Pancreas (tissue), 10 donors: ENCODE data around the gene PLA2R1. TPM values are rescaled to one million over a fixed set of nuclear protein-coding genes. Genes with fewer than 3 reads are reported as not detected.
A peak's percentile ranks its signal among the peaks of the same experiment; 100 is the strongest.

ENCODE experiments used
- ATAC-seq, 4 donors: fragments of 200-7000 bp; cut with Tn5 transposase; one replicate each; pipeline versions ENCODE4 v1.8.0 to v1.9.1; 2020; ENCODE audit warnings: mild to moderate bottlenecking in 4 of 4, moderate library complexity in 4 of 4
- DNase-seq, 6 donors: peaks; one replicate each; pipeline ENCODE4 v3.0.0-alpha.2; 2020
- FAIRE-seq: peaks from 2 replicates; lab custom pipeline; 2012; peaks lifted over from hg19 to GRCh38; lab: Jason Lieb, UNC
- H3K27ac ChIP-seq, 4 donors: fragments of 200-600 bp; sonication (generic); 1 replicate in 3 of 4; 2 replicates in 1 of 4; pipeline versions ENCODE4 v1.5.0 to v1.8.0; 2020
- H3K27me3 ChIP-seq, 4 donors: fragments of 200-600 bp; one replicate each; pipeline ENCODE4 v1.8.0; 2021
- H3K36me3 ChIP-seq, 3 donors: fragments of 200-600 bp; sonication (generic) in 1 of 3; one replicate each; pipeline versions ENCODE4 v1.5.0 to v1.8.0; 2020 to 2021
- H3K4me1 ChIP-seq, 3 donors: fragments of 200-600 bp; one replicate each; pipeline ENCODE4 v1.8.0; 2021
- H3K4me3 ChIP-seq, 4 donors: fragments of 200-600 bp; sonication (generic) in 2 of 4; one replicate each; pipeline versions ENCODE4 v1.5.0 to v1.8.0; 2020 to 2021
- H3K9me3 ChIP-seq, 4 donors: fragments of 200-600 bp; one replicate each; pipeline ENCODE4 v1.8.0; 2021
- WGBS, 2 donors: extraction: QIAGEN DNeasy Blood & Tissue Kit; methylation state at CpG; one replicate each; pipeline ENCODE4 v1.1.7; 2013; 5-methylcytosine and 5-hydroxymethylcytosine counted together
- intact Hi-C, 3 donors: fragments of 100-400 bp; cut with DNase I; formaldehyde crosslinking; loops; one replicate each; pipeline versions ENCODE4 v1.11.1 to v1.14.2; 2022
- polyA plus RNA-seq, 2 donors: library from polyadenylated mRNA; stranded (reverse); fragments of 200-250 nt; gene quantifications; one replicate each; pipeline ENCODE4 v1.2.3, GENCODE V29; 2013
- total RNA-seq, 6 donors: library from RNA; stranded (reverse); fragmentation: NEBNext Ultra II Directional in 4 of 6; extraction: Animal tissue kit (Norgen Biotek cat#: 25700) in 4 of 6; gene quantifications; one replicate each; pipeline versions ENCODE4 v1.2.1 to v1.2.4, GENCODE V29; 2021 to 2023
- TF ChIP-seq, protein P1 (sequence below), 4 donors: fragments of 200-600 bp; sonication (generic) in 3 of 4; IDR thresholded peaks; one replicate each; pipeline versions ENCODE4 v1.5.0 to v1.8.0; 2021; ENCODE audit warnings: antibody characterized with exemption in 4 of 4
- donor health status: healthy with polysubstance abuse.
- donor health status: DM: no; HTN: no; CAD: no; lungs with moderate emphysema.
- donor health status: DM: no; HTN: no; CAD: no.
- donor health status: control.
- donor health status: control.
- donor health status: Bipolar disorder and iron deficiency.
- donor health status: DM: yes; HTN: yes; CAD: no.
- donor health status: DM: no; HTN: no; CAD: no.
- donor health status: DM: no; HTN: no; CAD: no.
- donor health status: DM: yes; HTN: yes; CAD: no.

The PLA2R1 gene
- total and polyA plus RNA-seq, 8 donors, result 0.16 to 1.5 (median 0.69) TPM

GRCh38 chr2:159941729-159942128 is 120.7 kb downstream of the PLA2R1 start:
- Histone ChIP-seq H3K27ac (no peak overlapping the region), H3K4me3 (no peak overlapping the region), H3K9me3 (no peaks in the 10 kb centered on the region), H3K36me3 (no peaks in the 10 kb centered on the region), H3K4me1 (no peaks in the 10 kb centered on the region), H3K27me3 (no peaks in the 10 kb centered on the region)
- 83 to 87% methylated on average over 5 of the region's 5 CpGs for WGBS, 2 donors
- FAIRE-seq (no peak), DNase-seq (no peak), ATAC-seq (no peak)
- TF ChIP-seq, protein P1, sequence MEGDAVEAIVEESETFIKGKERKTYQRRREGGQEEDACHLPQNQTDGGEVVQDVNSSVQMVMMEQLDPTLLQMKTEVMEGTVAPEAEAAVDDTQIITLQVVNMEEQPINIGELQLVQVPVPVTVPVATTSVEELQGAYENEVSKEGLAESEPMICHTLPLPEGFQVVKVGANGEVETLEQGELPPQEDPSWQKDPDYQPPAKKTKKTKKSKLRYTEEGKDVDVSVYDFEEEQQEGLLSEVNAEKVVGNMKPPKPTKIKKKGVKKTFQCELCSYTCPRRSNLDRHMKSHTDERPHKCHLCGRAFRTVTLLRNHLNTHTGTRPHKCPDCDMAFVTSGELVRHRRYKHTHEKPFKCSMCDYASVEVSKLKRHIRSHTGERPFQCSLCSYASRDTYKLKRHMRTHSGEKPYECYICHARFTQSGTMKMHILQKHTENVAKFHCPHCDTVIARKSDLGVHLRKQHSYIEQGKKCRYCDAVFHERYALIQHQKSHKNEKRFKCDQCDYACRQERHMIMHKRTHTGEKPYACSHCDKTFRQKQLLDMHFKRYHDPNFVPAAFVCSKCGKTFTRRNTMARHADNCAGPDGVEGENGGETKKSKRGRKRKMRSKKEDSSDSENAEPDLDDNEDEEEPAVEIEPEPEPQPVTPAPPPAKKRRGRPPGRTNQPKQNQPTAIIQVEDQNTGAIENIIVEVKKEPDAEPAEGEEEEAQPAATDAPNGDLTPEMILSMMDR (IDR thresholded peaks at IDR 0.05), result no peak
- intact Hi-C loops, result no loop called here

DNA sequence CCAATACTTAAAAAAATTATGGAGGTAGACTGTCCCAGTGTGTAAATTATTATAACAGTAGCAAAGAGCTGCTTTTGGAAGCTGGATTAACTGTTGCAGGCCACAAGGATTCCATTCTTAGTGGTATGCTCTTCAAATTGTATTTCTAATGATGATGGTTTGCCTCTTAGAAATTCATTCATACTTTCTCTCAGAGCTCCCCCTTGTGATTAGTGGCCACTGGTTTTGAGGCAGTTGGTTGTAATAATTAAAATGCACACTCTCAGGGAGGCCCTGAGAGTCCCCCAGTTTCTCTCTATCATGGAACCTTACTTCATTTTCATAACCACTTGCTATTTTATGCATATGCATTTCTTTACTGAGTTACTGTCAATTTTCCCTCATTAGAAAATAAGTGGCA is 122.5 kb downstream of the PLA2R1 start:
- Histone ChIP-seq H3K27ac (no peak overlapping the region), H3K4me3 (no peak overlapping the region), H3K4me1 (no peaks in the 10 kb centered on the region), H3K36me3 (no peaks in the 10 kb centered on the region), H3K27me3 (no peaks in the 10 kb centered on the region), H3K9me3 (no peaks in the 10 kb centered on the region)
- intact Hi-C loops, result no loop called here
- no peak for DNase-seq
- TF ChIP-seq, protein P1 (IDR thresholded peaks at IDR 0.05), result no peak
- FAIRE-seq, result no peak
- ATAC-seq, result peak in 1 of 4 donors; percentile 22

DNA sequence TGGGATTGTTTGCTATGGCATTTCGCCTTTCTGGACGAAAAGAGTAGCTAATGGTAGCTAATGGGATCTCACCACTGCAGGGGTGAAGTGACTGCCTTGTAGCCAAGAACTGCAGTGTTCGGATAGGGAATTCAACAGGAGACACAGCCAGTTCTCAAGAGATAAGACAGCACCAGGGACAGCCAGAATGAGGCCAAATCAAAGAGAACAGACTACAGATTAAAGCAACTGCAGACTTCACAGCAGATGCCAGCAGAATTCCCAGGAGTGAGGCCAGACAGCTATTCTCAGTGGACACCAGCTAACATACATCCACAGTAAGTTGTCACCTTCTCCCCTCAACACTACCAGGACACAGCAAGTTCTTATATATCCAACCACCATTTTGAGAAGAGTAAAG is 124.0 kb downstream of the PLA2R1 start:
- Histone ChIP-seq H3K4me1 (no peaks in the 10 kb centered on the region), H3K36me3 (no peaks in the 10 kb centered on the region), H3K9me3 (no peaks in the 10 kb centered on the region), H3K4me3 (no peak overlapping the region), H3K27ac (no peak overlapping the region), H3K27me3 (no peaks in the 10 kb centered on the region)
- no peak for DNase-seq
- intact Hi-C loops, result no loop called here
- TF ChIP-seq, protein P1 (IDR thresholded peaks at IDR 0.05), result no peak
- peak in 1 of 4 donors; percentile 19 for ATAC-seq
- WGBS, 2 donors, result 56 to 64% methylated on average over 3 of the region's 3 CpGs
- FAIRE-seq, result no peak

GRCh38 chr2:159936471-159936870 is 125.9 kb downstream of the PLA2R1 start:
- no peak for FAIRE-seq
- no peak for DNase-seq
- Histone ChIP-seq H3K36me3 (no peaks in the 10 kb centered on the region), H3K27me3 (no peaks in the 10 kb centered on the region), H3K4me1 (no peaks in the 10 kb centered on the region), H3K27ac (no peak overlapping the region), H3K4me3 (no peak overlapping the region), H3K9me3 (no peaks in the 10 kb centered on the region)
- intact Hi-C loops, result no loop called here
- no peak for ATAC-seq
- WGBS, 2 donors, result 77 to 82% methylated on average over 4 of the region's 4 CpGs
- TF ChIP-seq, protein P1 (IDR thresholded peaks at IDR 0.05), result no peak

DNA sequence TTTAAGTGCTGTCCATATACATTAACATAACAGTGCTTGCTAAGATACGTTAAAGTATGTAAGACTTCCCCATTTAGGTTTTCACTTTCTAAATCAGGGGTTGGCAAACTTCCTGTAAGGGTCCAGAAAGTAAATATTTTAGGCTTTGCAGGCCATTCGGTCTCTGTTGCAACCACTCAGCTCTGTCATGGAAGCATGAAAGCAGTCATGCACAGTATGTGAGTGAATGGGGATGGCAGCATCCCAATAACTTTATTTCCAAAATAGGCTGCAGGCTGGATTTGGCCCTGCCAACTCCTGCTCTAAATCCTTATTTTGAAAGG is 128.7 kb downstream of the PLA2R1 start:
- WGBS, 2 donors, result 60 to 81% methylated on average over 2 of the region's 2 CpGs
- DNase-seq, result no peak
- no peak overlapping the region for H3K4me3 ChIP-seq
- no peaks in the 10 kb centered on the region for H3K36me3 ChIP-seq
- TF ChIP-seq, protein P1 (IDR thresholded peaks at IDR 0.05), result no peak
- no peaks in the 10 kb centered on the region for H3K4me1 ChIP-seq
- H3K27ac ChIP-seq, result no peak overlapping the region
- FAIRE-seq, result no peak
- peak in 1 of 4 donors; percentile 22 for ATAC-seq
- H3K27me3 ChIP-seq, result no peaks in the 10 kb centered on the region
- H3K9me3 ChIP-seq, result no peaks in the 10 kb centered on the region
- intact Hi-C loops, result no loop called here
